AG09319 (cell line): Measurements from ENCODE around the gene ZIM2.

ENCODE experiments used
- DNase-seq: peaks from one replicate; pipeline ENCODE4 v3.0.0-alpha.2; 2010; ENCODE audit warnings: low read depth; ENCODE audit errors: extremely low read depth
- TF ChIP-seq, protein P1 (sequence below): IDR thresholded peaks from 2 replicates; pipeline ENCODE4 v1.5.1; 2011; ENCODE audit warnings: low read depth, mild to moderate bottlenecking, inconsistent platforms, low read length, moderate library complexity

ZIM2 gene

DNA sequence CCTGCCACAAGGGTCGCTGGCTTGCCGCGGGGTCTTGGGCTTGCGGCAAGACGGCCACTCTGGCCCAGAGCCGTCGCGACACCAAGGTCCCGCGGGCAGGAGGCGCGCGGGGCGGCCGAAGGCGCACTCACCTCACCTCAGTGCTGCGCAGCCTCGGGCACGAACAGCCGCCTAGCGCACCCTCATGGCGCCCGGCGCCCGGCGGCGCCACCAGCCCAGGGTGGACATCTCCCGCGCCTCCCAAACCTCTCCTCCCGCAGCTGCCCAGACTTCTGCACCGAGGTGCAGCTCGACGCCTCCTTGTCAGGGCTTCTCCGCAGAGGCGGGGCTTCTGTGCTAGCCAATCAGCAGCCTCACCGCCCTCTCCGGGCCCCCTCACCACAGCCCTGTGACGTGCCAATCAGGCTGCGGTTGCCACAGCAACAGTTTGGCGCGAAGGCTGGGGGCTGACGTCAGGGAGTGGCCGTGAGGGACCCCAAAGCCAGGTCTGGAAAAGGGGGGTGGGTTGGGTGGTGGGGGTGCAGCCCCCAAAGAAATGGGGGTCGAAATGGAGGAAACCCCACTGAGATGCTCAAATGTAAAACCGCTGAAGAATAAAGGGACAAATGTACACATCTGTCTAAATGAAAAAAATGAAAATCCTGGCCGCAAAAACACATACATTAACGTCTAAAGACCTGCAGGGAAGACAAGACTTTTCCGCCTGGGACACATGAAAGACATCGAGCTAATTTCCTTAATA lies at the start of gene ZIM2, which contains the start of gene PEG3:
TSS of gene ZIM2 (minus strand) at position 276 of the 742 bp plus-strand sequence. CDS start 16,449 bp downstream, outside the sequence.
TSS of gene PEG3 (minus strand) at position 276 of the 742 bp plus-strand sequence. CDS start 16,071 bp downstream, outside the sequence.
- TF ChIP-seq, protein P1, sequence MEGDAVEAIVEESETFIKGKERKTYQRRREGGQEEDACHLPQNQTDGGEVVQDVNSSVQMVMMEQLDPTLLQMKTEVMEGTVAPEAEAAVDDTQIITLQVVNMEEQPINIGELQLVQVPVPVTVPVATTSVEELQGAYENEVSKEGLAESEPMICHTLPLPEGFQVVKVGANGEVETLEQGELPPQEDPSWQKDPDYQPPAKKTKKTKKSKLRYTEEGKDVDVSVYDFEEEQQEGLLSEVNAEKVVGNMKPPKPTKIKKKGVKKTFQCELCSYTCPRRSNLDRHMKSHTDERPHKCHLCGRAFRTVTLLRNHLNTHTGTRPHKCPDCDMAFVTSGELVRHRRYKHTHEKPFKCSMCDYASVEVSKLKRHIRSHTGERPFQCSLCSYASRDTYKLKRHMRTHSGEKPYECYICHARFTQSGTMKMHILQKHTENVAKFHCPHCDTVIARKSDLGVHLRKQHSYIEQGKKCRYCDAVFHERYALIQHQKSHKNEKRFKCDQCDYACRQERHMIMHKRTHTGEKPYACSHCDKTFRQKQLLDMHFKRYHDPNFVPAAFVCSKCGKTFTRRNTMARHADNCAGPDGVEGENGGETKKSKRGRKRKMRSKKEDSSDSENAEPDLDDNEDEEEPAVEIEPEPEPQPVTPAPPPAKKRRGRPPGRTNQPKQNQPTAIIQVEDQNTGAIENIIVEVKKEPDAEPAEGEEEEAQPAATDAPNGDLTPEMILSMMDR = no peak
- no peak for DNase-seq

DNA sequence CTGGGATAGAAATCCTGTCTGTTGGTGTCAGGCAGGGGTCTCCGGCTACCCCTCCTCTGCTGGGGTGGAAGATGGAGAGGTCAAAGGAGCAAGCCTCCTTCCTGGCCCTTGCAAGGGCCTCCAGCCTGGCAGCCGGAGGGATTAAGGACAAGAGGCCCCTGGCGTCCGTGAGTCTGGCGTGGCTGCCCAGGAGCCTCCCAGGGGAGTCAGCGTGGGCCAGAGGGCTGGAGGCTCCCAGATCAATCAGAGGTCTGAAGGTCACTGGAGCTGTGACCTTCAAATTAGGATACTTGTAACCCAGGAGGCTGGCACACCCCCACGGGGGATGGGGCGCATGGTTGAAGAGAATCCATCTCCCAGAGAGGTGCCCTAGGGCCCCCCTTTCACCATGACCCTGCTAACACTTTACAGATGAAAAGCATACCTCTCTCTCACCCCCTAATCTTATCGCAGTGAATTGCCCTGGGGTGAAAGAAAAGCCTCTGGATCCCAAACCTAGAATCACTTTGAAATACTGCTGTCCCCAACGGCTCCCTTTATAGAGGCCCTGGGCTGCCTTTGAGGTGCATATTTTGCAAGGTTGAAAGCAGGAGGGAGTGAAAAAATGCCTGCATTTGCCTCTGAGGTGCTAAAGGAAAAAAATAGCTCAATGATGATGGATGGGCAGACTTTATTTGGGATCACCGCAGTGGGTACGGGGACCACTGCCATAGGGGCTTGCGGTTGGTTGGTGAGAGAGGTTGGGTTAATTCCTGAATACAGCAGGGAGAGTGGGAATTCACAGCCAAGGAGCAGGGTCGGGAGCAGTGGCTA lies 44.9 kb upstream of the ZIM2 start:
- DNase-seq = no peak
- TF ChIP-seq, protein P1 = no peak

DNA sequence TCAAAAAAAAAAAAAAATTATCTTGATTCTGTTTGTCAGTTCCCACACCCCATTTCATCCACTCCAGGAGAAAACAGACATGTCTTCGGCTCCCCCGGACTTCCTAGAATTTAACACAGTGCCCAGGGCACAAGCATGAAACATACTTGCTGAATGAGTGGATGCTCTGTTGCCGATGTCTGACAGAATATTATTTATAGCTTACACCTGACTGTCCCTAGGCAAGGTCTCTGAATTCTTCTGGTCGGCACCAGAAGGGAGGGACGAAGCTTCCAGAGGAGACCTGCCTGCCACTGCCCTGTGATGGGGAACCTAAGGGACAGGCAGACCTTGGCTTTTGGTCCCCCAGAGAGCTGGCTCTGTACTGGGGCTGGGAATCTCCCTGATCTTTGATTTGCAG lies 43.9 kb upstream of the ZIM2 start:
- TF ChIP-seq, protein P1 = no peak
- DNase-seq = no peak

DNA sequence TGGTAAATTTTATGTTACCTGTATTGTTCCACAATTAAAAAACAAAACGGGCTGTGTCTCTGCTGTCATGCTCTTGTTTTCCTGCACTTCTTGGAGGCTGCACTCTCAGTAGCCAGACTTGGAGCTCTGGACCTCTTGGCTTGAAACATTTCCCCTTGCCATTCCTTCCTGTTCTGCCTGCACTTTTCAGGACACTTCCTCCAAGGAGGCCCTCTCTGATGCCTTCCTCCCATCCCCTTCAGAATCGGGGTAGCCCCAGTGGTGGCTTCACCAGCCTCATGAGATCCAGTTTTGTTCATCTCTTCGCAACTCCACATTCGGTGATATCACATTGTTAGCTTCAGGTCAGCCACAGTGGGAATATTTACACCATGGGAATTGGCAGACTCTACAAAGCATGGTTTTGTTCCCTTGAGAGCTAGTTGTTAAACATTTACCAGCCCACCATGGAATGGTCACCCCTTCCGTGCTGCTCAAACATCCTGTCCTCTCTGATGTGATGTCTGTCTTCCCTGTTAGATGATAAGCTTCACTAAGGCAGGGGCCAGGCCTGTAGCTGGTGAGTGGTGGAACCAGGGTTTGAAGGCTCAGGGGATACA lies 40.2 kb upstream of the ZIM2 start:
- DNase-seq = no peak
- TF ChIP-seq, protein P1 = no peak

DNA sequence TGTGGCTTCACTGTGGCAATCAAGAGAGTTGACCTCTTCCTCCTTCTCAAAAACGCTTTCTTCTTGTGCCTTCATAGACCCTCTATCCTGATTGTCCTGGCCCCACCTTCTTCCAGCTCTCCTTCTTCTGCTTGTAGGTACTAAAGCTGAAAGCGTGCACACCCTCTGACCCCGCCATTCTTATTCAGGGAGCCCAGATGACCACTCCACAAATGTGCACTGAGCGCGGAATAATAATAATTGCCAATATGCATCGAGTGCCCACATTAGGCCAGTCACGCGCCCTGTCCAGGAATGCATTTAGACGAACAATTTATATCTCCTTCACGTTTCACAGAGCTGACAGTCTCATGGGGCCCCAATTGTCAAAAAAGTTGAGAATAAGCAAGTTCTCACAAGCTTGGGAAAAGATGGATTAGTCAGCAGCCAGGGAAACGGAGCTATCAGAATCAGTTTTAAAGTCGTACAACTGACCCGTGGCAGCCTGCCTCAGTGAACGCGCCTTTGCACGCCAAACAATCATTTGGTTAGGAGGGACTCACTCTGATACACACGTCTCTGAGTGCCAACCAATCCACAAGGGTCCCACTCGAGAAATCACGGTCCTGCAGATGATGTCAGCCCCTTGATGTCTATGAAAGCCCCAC lies 36.7 kb upstream of the ZIM2 start:
- DNase-seq = no peak
- TF ChIP-seq, protein P1 = no peak

DNA sequence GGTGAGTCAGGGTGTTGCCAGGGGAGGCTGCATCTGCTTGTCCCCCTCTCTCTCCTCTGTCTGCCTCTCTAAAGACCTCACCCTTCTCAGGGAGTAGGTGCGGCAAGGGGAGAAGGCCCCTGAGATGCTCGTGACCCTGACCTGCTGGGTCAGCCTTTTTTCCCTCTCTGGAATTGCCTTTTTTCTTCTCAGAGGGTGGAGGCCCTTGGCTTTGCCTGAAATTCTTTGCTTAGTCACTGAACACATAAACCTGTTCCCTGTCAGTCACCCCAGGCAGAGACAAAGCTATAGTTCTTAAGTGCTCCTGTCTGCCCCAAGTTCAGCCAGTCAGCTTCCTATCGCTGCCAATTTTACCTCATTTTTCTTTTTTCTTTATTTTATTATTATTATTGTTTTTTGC lies 35.2 kb upstream of the ZIM2 start:
- no peak for DNase-seq
- TF ChIP-seq, protein P1 = no peak
